ENCODE measurements around the gene BABAM2. TPM values are rescaled to one million over a fixed set of nuclear protein-coding genes. Genes with fewer than 3 reads are reported as not detected.
A peak's percentile ranks its signal among the peaks of the same experiment; 100 is the strongest.

BABAM2 gene
- total and polyA plus RNA-seq, 9 of the 15 experiments (the other 6 are each of a cell fraction or from before 2014, with no cell fraction given), result 10.9 to 37.4 (median 25.6) TPM

DNA sequence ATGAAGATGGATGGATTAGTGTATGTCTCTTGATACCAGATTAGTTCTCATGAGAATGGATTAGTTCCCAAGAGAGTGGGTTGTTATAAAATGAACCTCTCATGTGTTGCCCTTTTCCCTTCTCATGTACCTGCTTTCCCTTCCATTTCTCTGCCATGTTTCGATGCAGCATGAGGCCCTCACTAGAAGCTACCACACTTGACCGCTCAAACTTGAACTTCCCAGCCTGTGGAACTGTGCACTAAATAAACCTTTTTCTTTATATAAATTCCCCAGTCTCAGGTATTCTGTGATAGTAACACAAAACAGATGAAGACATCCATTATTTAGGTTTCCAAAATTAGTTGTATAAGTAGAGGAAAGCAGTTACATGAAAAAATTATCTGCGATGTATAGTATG is 73.5 kb downstream of the BABAM2 start:
- no peak for ATAC-seq
- Histone ChIP-seq H4K20me1 (replicated peaks; ENCODE audit: control insufficient read depth, insufficient read depth, low read length) (no peaks in the 10 kb centered on the region), H2AFZ (ENCODE audit: low read depth, low read length) (no peak overlapping the region), H3K27me3 (ENCODE audit: control insufficient read depth in 2 of 2, insufficient read depth in 2 of 2, low read length in 2 of 2) (no peaks in the 10 kb centered on the region), H3K9ac (ENCODE audit: insufficient read depth in 1 of 2, low read depth in 2 of 2, low read length in 2 of 2) (no peak overlapping the region), H3K4me3 (no peak overlapping the region), H3K9me1 (ENCODE audit: control insufficient read depth, insufficient read depth, low read length) (no peaks in the 10 kb centered on the region), H3K4me2 (ENCODE audit: insufficient read depth, low read length) (no peak overlapping the region), H3K4me1 (replicated peaks in 1 of 2; ENCODE audit: control insufficient read depth in 2 of 2, insufficient read depth in 2 of 2, low read length in 2 of 2) (no peaks in the 10 kb centered on the region; a peak in 1 of 5 replicates), H3K9me3 (replicated peaks; ENCODE audit: control insufficient read depth, insufficient read depth, low read depth, low read length) (no peaks in the 10 kb centered on the region), H3K27ac (ENCODE audit: extremely low read depth, low read depth, low read length) (no peak overlapping the region), H3K79me2 (ENCODE audit: control insufficient read depth, insufficient read depth, low read length) (no peaks in the 10 kb centered on the region), H3K36me3 (ENCODE audit: control insufficient read depth, insufficient read depth, low read length) (no peaks in the 10 kb centered on the region)
- CTCF ChIA-PET (ENCODE audit: low intra/inter-chr PET ratio), result no interaction called here
- DNase-seq (ENCODE audit: extremely low read depth in 1 of 4, low spot score in 3 of 4), result no peak
- no peak for FAIRE-seq
- intact Hi-C loops (cut with micrococcal nuclease), result no loop called here
- TF ChIP-seq, protein P1, sequence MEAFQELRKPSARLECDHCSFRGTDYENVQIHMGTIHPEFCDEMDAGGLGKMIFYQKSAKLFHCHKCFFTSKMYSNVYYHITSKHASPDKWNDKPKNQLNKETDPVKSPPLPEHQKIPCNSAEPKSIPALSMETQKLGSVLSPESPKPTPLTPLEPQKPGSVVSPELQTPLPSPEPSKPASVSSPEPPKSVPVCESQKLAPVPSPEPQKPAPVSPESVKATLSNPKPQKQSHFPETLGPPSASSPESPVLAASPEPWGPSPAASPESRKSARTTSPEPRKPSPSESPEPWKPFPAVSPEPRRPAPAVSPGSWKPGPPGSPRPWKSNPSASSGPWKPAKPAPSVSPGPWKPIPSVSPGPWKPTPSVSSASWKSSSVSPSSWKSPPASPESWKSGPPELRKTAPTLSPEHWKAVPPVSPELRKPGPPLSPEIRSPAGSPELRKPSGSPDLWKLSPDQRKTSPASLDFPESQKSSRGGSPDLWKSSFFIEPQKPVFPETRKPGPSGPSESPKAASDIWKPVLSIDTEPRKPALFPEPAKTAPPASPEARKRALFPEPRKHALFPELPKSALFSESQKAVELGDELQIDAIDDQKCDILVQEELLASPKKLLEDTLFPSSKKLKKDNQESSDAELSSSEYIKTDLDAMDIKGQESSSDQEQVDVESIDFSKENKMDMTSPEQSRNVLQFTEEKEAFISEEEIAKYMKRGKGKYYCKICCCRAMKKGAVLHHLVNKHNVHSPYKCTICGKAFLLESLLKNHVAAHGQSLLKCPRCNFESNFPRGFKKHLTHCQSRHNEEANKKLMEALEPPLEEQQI (IDR thresholded peaks at IDR 0.05), result no peak
- TF ChIP-seq ZNF766 (CRISPR knock-in tag; conservative IDR thresholded peaks at IDR 0.05) (peak; percentile 74), TAF15 (IDR thresholded peaks at IDR 0.05; ENCODE audit: low read depth, low read length) (no peak), HCFC1 (IDR thresholded peaks at IDR 0.05; ENCODE audit: low read depth, low read length) (no peak), ZNF24 (IDR thresholded peaks at IDR 0.05) (no peak)
- in situ Hi-C loops (cut with MboI), result no loop called here
- POLR2A ChIA-PET, result no interaction called here
- WGBS (ENCODE audit: insufficient coverage, low coverage, missing lambda C conversion rate), result 57% methylated on average over 3 of the region's 3 CpGs
- BruUV-seq (replicated peaks), result no TSS peak
